Mesenchymal stem cell (in vitro differentiated cells and primary cell): Measurements from ENCODE around the gene LEFTY1.

Source experiments
- DNase-seq: peaks from one replicate; pipeline ENCODE4 v3.0.0-alpha.2; 2013
- H2AFZ ChIP-seq: one replicate; pipeline ENCODE4 v1.6.1; 2013; ENCODE audit warnings: low read depth, mild to moderate bottlenecking, control low read depth, inconsistent platforms, low read length, moderate library complexity
- H2AK5ac ChIP-seq: 2 replicates; pipeline ENCODE4 v1.6.1; 2013; ENCODE audit warnings: low read length, moderate library complexity, mild to moderate bottlenecking, inconsistent platforms; ENCODE audit not compliant: severe bottlenecking
- H2BK120ac ChIP-seq: one replicate; pipeline ENCODE4 v1.6.1; 2013; ENCODE audit warnings: low read depth, mild to moderate bottlenecking, inconsistent platforms, low read length, moderate library complexity
- H2BK12ac ChIP-seq, 2 experiments: one replicate each; pipeline ENCODE4 v1.6.1; 2013; ENCODE audit warnings: inconsistent platforms in 2 of 2, low read length in 2 of 2, mild to moderate bottlenecking in 2 of 2, moderate library complexity in 2 of 2, control low read depth in 1 of 2
- H2BK15ac ChIP-seq: one replicate; pipeline ENCODE4 v1.6.1; 2013; ENCODE audit warnings: mild to moderate bottlenecking, low read depth, inconsistent platforms; ENCODE audit not compliant: poor library complexity, severe bottlenecking
- H2BK5ac ChIP-seq: 2 replicates; pipeline ENCODE4 v1.6.1; 2013; ENCODE audit warnings: low read depth, mild to moderate bottlenecking, low read length, control low read depth, inconsistent platforms; ENCODE audit not compliant: poor library complexity, severe bottlenecking
- H3K14ac ChIP-seq, 2 experiments: one replicate each; pipeline ENCODE4 v1.6.1; 2013; ENCODE audit warnings: inconsistent platforms in 2 of 2, low read length in 2 of 2, control low read depth in 1 of 2, mild to moderate bottlenecking in 1 of 2, moderate library complexity in 1 of 2
- H3K18ac ChIP-seq, 2 experiments: one replicate each; pipeline ENCODE4 v1.6.1; 2013; ENCODE audit warnings: inconsistent platforms in 2 of 2, low read length in 2 of 2, control low read depth in 1 of 2, low read depth in 1 of 2, mild to moderate bottlenecking in 1 of 2
- H3K23ac ChIP-seq, 2 experiments: one replicate each; pipeline ENCODE4 v1.6.1; 2013; ENCODE audit warnings: inconsistent platforms in 2 of 2, low read length in 2 of 2, mild to moderate bottlenecking in 2 of 2, moderate library complexity in 2 of 2, control low read depth in 1 of 2
- H3K27ac ChIP-seq: 2 replicates; pipeline ENCODE4 v1.5.1; 2013; ENCODE audit warnings: mild to moderate bottlenecking, moderate library complexity, low read length, control low read depth, inconsistent platforms; ENCODE audit not compliant: poor library complexity, severe bottlenecking
- H3K27me3 ChIP-seq, 2 experiments: 2 replicates each; pipeline versions ENCODE4 v1.6.1 to v1.7.0; 2013; ENCODE audit warnings: low read length in 2 of 2, mild to moderate bottlenecking in 2 of 2, moderate library complexity in 2 of 2, control low read depth in 1 of 2, inconsistent platforms in 1 of 2; ENCODE audit not compliant: control insufficient read depth in 1 of 2, insufficient read depth in 1 of 2
- H3K36me3 ChIP-seq, 2 experiments: 2 replicates each; pipeline versions ENCODE4 v1.6.1 to v1.7.0; 2013; ENCODE audit warnings: low read length in 2 of 2, control low read depth in 1 of 2, inconsistent platforms in 1 of 2, low read depth in 1 of 2, mild to moderate bottlenecking in 1 of 2; ENCODE audit not compliant: insufficient read depth in 2 of 2, control insufficient read depth in 1 of 2
- H3K4ac ChIP-seq, 2 experiments: one replicate each; pipeline ENCODE4 v1.6.1; 2013; ENCODE audit warnings: inconsistent platforms in 2 of 2, low read length in 2 of 2, mild to moderate bottlenecking in 2 of 2, moderate library complexity in 2 of 2, control low read depth in 1 of 2, low read depth in 1 of 2
- H3K4me1 ChIP-seq: 2 replicates; pipeline ENCODE4 v1.6.1; 2013; ENCODE audit warnings: low read depth, low read length, control low read depth; ENCODE audit not compliant: control insufficient read depth, insufficient read depth
- H3K4me2 ChIP-seq: 2 replicates; pipeline ENCODE4 v1.6.1; 2013; ENCODE audit warnings: low read length, mild to moderate bottlenecking, inconsistent platforms; ENCODE audit not compliant: poor library complexity, severe bottlenecking
- H3K4me3 ChIP-seq, 2 experiments: 2 replicates each; pipeline versions ENCODE4 v1.5.1 to v1.7.0; 2013; ENCODE audit warnings: low read length in 2 of 2, mild to moderate bottlenecking in 2 of 2, control low read depth in 1 of 2, low read depth in 1 of 2; ENCODE audit not compliant: insufficient read depth in 1 of 2
- H3K79me1 ChIP-seq: replicated peaks from 2 replicates; pipeline ENCODE4 v1.6.1; 2013; ENCODE audit warnings: mild to moderate bottlenecking, control low read depth, low read length, inconsistent platforms; ENCODE audit not compliant: poor library complexity, severe bottlenecking
- H3K9ac ChIP-seq: 2 replicates; pipeline ENCODE4 v1.7.0; 2013; ENCODE audit warnings: mild to moderate bottlenecking, low read length, moderate library complexity
- H3K9me3 ChIP-seq: 2 replicates; pipeline ENCODE4 v1.7.0; 2013; ENCODE audit warnings: mild to moderate bottlenecking, low read length; ENCODE audit not compliant: control insufficient read depth
- H4K8ac ChIP-seq: one replicate; pipeline ENCODE4 v1.6.1; 2013; ENCODE audit warnings: inconsistent platforms, mild to moderate bottlenecking, low read length, moderate library complexity
- H4K91ac ChIP-seq: one replicate; pipeline ENCODE4 v1.6.1; 2013; ENCODE audit warnings: mild to moderate bottlenecking, low read length, inconsistent platforms
- WGBS: methylation state at CpG from one replicate; pipeline ENCODE4 v1.1.7; 2013; ENCODE audit warnings: mixed read lengths; 5-methylcytosine and 5-hydroxymethylcytosine counted together

The LEFTY1 gene

DNA sequence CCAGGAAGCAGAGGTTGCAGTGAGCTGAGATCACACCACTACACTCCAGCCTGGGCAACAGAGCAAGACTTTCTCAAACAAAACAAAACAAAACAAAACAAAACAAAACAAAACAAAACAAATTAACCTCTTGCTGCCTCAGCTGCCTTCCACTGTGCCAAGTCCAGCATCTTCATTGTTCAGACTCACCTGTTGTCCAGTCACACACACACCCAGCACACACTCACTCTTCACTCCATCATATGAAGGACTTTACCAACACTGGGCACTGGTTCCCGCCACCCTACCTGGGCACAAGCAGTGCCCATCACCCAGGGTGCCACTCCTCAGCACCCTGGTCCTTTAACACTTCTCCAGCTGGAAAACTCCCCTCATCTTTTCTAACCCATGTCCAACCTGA lies 20.5 kb upstream of the LEFTY1 start:
- Histone ChIP-seq H3K4ac (no peak overlapping the region), H3K18ac (no peak overlapping the region), H2AFZ (no peak overlapping the region), H3K23ac (no peak overlapping the region), H3K27me3 (peaks cover 0 to 2% of the 10 kb centered on the region in 2 experiments), H3K4me3 (no peak overlapping the region), H3K4me1 (peaks cover 2% of the 10 kb centered on the region), H4K91ac (no peak overlapping the region), H3K14ac (no peak overlapping the region), H2BK15ac (no peak overlapping the region), H3K9me3 (no peaks in the 10 kb centered on the region), H3K27ac (no peak overlapping the region), H4K8ac (no peak overlapping the region), H2AK5ac (no peak overlapping the region), H3K4me2 (no peak overlapping the region), H3K36me3 (peaks cover 2% of the 10 kb centered on the region in 2 experiments), H2BK12ac (no peak overlapping the region), H3K79me1 (no peaks in the 10 kb centered on the region), H3K9ac (no peak overlapping the region), H2BK120ac (no peak overlapping the region), H2BK5ac (no peak overlapping the region)
- DNase-seq: no peak
- WGBS: 87% methylated on average over 1 of the region's 1 CpG

DNA sequence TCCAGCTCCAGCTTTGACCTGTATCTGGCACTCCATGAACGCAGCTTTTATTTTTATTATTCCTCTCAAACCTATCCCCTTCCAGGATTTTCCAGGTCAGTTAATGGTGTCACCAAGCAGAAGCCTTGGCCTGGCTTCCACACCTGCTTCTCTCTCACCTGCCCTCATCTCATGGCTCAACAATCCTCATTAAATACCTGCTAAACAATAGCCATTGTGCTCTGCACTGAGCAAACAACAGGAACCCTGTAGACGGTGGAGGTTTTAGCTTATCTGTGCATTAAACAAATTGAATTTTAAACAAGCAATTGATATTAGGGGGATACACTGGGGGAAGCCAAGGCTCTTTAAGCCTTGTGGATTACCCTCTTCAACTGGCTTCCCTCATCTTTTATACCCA lies 19.8 kb upstream of the LEFTY1 start:
- Histone ChIP-seq H2BK5ac (no peak overlapping the region), H3K4ac (no peak overlapping the region), H4K91ac (no peak overlapping the region), H3K27ac (no peak overlapping the region), H3K4me1 (peaks cover 2% of the 10 kb centered on the region), H3K9me3 (no peaks in the 10 kb centered on the region), H2BK12ac (no peak overlapping the region), H2AK5ac (no peak overlapping the region), H3K9ac (no peak overlapping the region), H3K23ac (no peak overlapping the region), H4K8ac (no peak overlapping the region), H3K18ac (no peak overlapping the region), H3K4me3 (no peak overlapping the region), H2BK15ac (no peak overlapping the region), H3K4me2 (no peak overlapping the region), H2AFZ (no peak overlapping the region), H2BK120ac (no peak overlapping the region), H3K27me3 (peaks cover 0 to 2% of the 10 kb centered on the region in 2 experiments), H3K14ac (no peak overlapping the region), H3K36me3 (peaks cover 0 to 2% of the 10 kb centered on the region in 2 experiments), H3K79me1 (no peaks in the 10 kb centered on the region)
- WGBS: 100% methylated on average over 1 of the region's 2 CpGs
- no peak for DNase-seq

DNA sequence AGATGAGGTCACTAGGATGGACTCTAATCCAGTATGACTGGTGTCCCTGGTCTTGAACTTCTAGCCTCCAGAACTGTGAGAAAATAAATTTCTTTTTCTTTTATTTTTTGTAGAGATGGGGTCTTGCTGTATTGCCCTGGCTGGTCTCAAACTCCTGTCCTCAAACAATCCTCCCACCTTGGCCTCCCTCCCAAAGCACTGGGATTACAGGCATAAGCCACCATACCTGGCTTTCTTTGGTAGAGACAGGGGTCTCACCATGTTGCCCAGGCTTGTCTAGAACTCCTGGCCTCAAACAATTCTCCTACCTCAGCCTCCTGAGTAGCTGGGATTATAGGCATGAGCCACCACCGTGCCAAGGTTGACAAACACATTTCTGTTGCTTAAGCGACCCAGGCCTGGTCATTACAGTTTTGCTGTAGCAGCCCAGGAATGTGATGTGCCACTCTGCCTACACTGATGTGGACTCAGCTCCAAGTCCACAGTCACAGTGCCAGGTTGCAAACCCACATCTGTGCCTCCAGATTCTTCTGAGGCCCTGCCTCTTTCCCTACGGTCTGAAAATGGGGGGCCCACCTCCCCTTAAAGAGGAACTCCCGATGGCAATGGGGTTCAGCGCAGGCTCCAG lies 19.2 kb upstream of the LEFTY1 start:
- H3K27me3 ChIP-seq: peaks cover 0 to 2% of the 10 kb centered on the region in 2 experiments
- no peak overlapping the region for H2BK15ac ChIP-seq
- no peak for DNase-seq
- H4K91ac ChIP-seq: no peak overlapping the region
- H3K4me3 ChIP-seq: no peak overlapping the region
- no peak overlapping the region for H3K27ac ChIP-seq
- no peak overlapping the region for H4K8ac ChIP-seq
- H3K4me2 ChIP-seq: no peak overlapping the region
- H2BK5ac ChIP-seq: no peak overlapping the region
- H3K9me3 ChIP-seq: no peaks in the 10 kb centered on the region
- H2BK120ac ChIP-seq: no peak overlapping the region
- H3K79me1 ChIP-seq: no peaks in the 10 kb centered on the region
- H2BK12ac ChIP-seq: no peak overlapping the region
- no peak overlapping the region for H3K9ac ChIP-seq
- H3K4ac ChIP-seq: no peak overlapping the region
- WGBS: 88% methylated on average over 5 of the region's 5 CpGs
- no peak overlapping the region for H3K14ac ChIP-seq
- no peak overlapping the region for H2AK5ac ChIP-seq
- no peak overlapping the region for H2AFZ ChIP-seq
- no peak overlapping the region for H3K18ac ChIP-seq
- H3K36me3 ChIP-seq: peaks cover 0 to 2% of the 10 kb centered on the region in 2 experiments
- peaks cover 2% of the 10 kb centered on the region for H3K4me1 ChIP-seq
- no peak overlapping the region for H3K23ac ChIP-seq

- H3K23ac ChIP-seq: no peak overlapping the region
- H3K4me1 ChIP-seq: peaks cover 2% of the 10 kb centered on the region
- no peak overlapping the region for H2AK5ac ChIP-seq
- no peaks in the 10 kb centered on the region for H3K9me3 ChIP-seq
- H2AFZ ChIP-seq: no peak overlapping the region
- H4K8ac ChIP-seq: no peak overlapping the region
- WGBS: 91% methylated on average over 7 of the region's 7 CpGs
- no peak overlapping the region for H2BK12ac ChIP-seq
- no peak for DNase-seq
- H2BK120ac ChIP-seq: no peak overlapping the region
- H3K9ac ChIP-seq: no peak overlapping the region
- no peak overlapping the region for H3K18ac ChIP-seq
- H3K4me2 ChIP-seq: no peak overlapping the region
- H3K79me1 ChIP-seq: no peaks in the 10 kb centered on the region
- H2BK5ac ChIP-seq: no peak overlapping the region
- H3K4me3 ChIP-seq: no peak overlapping the region
- H3K14ac ChIP-seq: no peak overlapping the region
- H3K27ac ChIP-seq: no peak overlapping the region
- H4K91ac ChIP-seq: no peak overlapping the region
- peaks cover 0 to 2% of the 10 kb centered on the region in 2 experiments for H3K27me3 ChIP-seq
- no peaks in the 10 kb centered on the region for H3K36me3 ChIP-seq
- H2BK15ac ChIP-seq: no peak overlapping the region
- no peak overlapping the region for H3K4ac ChIP-seq
Observed at GRCh38 chr1:225907341-225907740, 18.4 kb upstream of the LEFTY1 start.
